ENCODE results near the gene LINC00305. TPM values are rescaled to one million over a fixed set of nuclear protein-coding genes. Genes with fewer than 3 reads are reported as not detected.

LINC00305 gene
- total and polyA plus RNA-seq, 4 donors, result 2.9 TPM; not detected in 3

GRCh38 chr18:64119916-64120315, 29.0 kb downstream of the LINC00305 start:
- no peaks in the 10 kb centered on the region for H3K4me1 ChIP-seq (ENCODE audit: control insufficient read depth, insufficient read depth, low read length)
- H3K36me3 ChIP-seq (ENCODE audit: control insufficient read depth, insufficient read depth, low read length), result no peaks in the 10 kb centered on the region
- WGBS (ENCODE audit: insufficient coverage), result no CpG with 5 or more reads among the region's 1 CpG
- no peaks in the 10 kb centered on the region for H3K27me3 ChIP-seq (ENCODE audit: control insufficient read depth, insufficient read depth, low read length)
- H3K9me3 ChIP-seq (ENCODE audit: control insufficient read depth, insufficient read depth, low read length), result peaks cover 1% of the 10 kb centered on the region
- DNase-seq (ENCODE audit: low read depth in 4 of 6, low spot score in 6 of 6), result no peak
- H3K27ac ChIP-seq (ENCODE audit: low read depth, low read length), result no peak overlapping the region
- H3K4me3 ChIP-seq (ENCODE audit: low read depth, low read length), result no peak overlapping the region

- H3K36me3 ChIP-seq (ENCODE audit: control insufficient read depth, insufficient read depth, low read length), result no peaks in the 10 kb centered on the region
- no peak overlapping the region for H3K4me3 ChIP-seq (ENCODE audit: low read depth, low read length)
- H3K27me3 ChIP-seq (ENCODE audit: control insufficient read depth, insufficient read depth, low read length), result no peaks in the 10 kb centered on the region
- no peak overlapping the region for H3K27ac ChIP-seq (ENCODE audit: low read depth, low read length)
- H3K4me1 ChIP-seq (ENCODE audit: control insufficient read depth, insufficient read depth, low read length), result no peaks in the 10 kb centered on the region
- peaks cover 1% of the 10 kb centered on the region for H3K9me3 ChIP-seq (ENCODE audit: control insufficient read depth, insufficient read depth, low read length)
- no peak for DNase-seq (ENCODE audit: low read depth in 4 of 6, low spot score in 6 of 6)
- no CpG with 5 or more reads among the region's 3 CpGs for WGBS (ENCODE audit: insufficient coverage)
These were observed 30.5 kb downstream of the LINC00305 start for GRCh38 chr18:64118406-64118805.

- Histone ChIP-seq H3K4me3 (ENCODE audit: low read depth, low read length) (no peak overlapping the region), H3K4me1 (ENCODE audit: control insufficient read depth, insufficient read depth, low read length) (no peaks in the 10 kb centered on the region), H3K9me3 (ENCODE audit: control insufficient read depth, insufficient read depth, low read length) (peaks cover 1% of the 10 kb centered on the region), H3K36me3 (ENCODE audit: control insufficient read depth, insufficient read depth, low read length) (no peaks in the 10 kb centered on the region), H3K27ac (ENCODE audit: low read depth, low read length) (no peak overlapping the region), H3K27me3 (ENCODE audit: control insufficient read depth, insufficient read depth, low read length) (no peaks in the 10 kb centered on the region)
- DNase-seq (ENCODE audit: low read depth in 4 of 6, low spot score in 6 of 6), result peak in 1 of 6 donors; percentile 64
- WGBS (ENCODE audit: insufficient coverage), result 18% methylated on average over 2 of the region's 5 CpGs
These were observed 32.2 kb downstream of the LINC00305 start for GRCh38 chr18:64116571-64117175.

GRCh38 chr18:64115881-64116280, 33.0 kb downstream of the LINC00305 start:
- Histone ChIP-seq H3K27me3 (ENCODE audit: control insufficient read depth, insufficient read depth, low read length) (no peaks in the 10 kb centered on the region), H3K9me3 (ENCODE audit: control insufficient read depth, insufficient read depth, low read length) (peaks cover 1% of the 10 kb centered on the region), H3K27ac (ENCODE audit: low read depth, low read length) (no peak overlapping the region), H3K36me3 (ENCODE audit: control insufficient read depth, insufficient read depth, low read length) (no peaks in the 10 kb centered on the region), H3K4me3 (ENCODE audit: low read depth, low read length) (no peak overlapping the region), H3K4me1 (ENCODE audit: control insufficient read depth, insufficient read depth, low read length) (no peaks in the 10 kb centered on the region)
- no peak for DNase-seq (ENCODE audit: low read depth in 4 of 6, low spot score in 6 of 6)
- WGBS (ENCODE audit: insufficient coverage), result 90% methylated on average over 2 of the region's 3 CpGs

- no peaks in the 10 kb centered on the region for H3K36me3 ChIP-seq (ENCODE audit: control insufficient read depth, insufficient read depth, low read length)
- H3K27me3 ChIP-seq (ENCODE audit: control insufficient read depth, insufficient read depth, low read length), result no peaks in the 10 kb centered on the region
- WGBS (ENCODE audit: insufficient coverage), result no CpG with 5 or more reads among the region's 9 CpGs
- no peak overlapping the region for H3K27ac ChIP-seq (ENCODE audit: low read depth, low read length)
- DNase-seq (ENCODE audit: low read depth in 4 of 6, low spot score in 6 of 6), result peak in 1 of 6 donors; percentile 58
- H3K4me3 ChIP-seq (ENCODE audit: low read depth, low read length), result no peak overlapping the region
- H3K4me1 ChIP-seq (ENCODE audit: control insufficient read depth, insufficient read depth, low read length), result no peaks in the 10 kb centered on the region
- H3K9me3 ChIP-seq (ENCODE audit: control insufficient read depth, insufficient read depth, low read length), result peaks cover 1% of the 10 kb centered on the region
These were observed 36.9 kb downstream of the LINC00305 start for GRCh38 chr18:64111950-64112349.

GRCh38 chr18:64110692-64111480, 38.0 kb downstream of the LINC00305 start:
- H3K27ac ChIP-seq (ENCODE audit: low read depth, low read length), result no peak overlapping the region

GRCh38 chr18:64103986-64104385, 44.9 kb downstream of the LINC00305 start:
- Histone ChIP-seq H3K4me3 (ENCODE audit: low read depth, low read length) (no peak overlapping the region), H3K36me3 (ENCODE audit: control insufficient read depth, insufficient read depth, low read length) (no peaks in the 10 kb centered on the region), H3K27me3 (ENCODE audit: control insufficient read depth, insufficient read depth, low read length) (no peaks in the 10 kb centered on the region), H3K4me1 (ENCODE audit: control insufficient read depth, insufficient read depth, low read length) (no peaks in the 10 kb centered on the region), H3K27ac (ENCODE audit: low read depth, low read length) (no peak overlapping the region), H3K9me3 (ENCODE audit: control insufficient read depth, insufficient read depth, low read length) (no peaks in the 10 kb centered on the region)
- 100% methylated on average over 1 of the region's 4 CpGs for WGBS (ENCODE audit: insufficient coverage)
- no peak for DNase-seq (ENCODE audit: low read depth in 4 of 6, low spot score in 6 of 6)

More at GRCh38 chr18:64110692-64111480, 38.0 kb downstream of the LINC00305 start:
- Histone ChIP-seq H3K4me3 (ENCODE audit: low read depth, low read length) (no peak overlapping the region), H3K9me3 (ENCODE audit: control insufficient read depth, insufficient read depth, low read length) (peaks cover 1% of the 10 kb centered on the region), H3K27me3 (ENCODE audit: control insufficient read depth, insufficient read depth, low read length) (no peaks in the 10 kb centered on the region), H3K36me3 (ENCODE audit: control insufficient read depth, insufficient read depth, low read length) (no peaks in the 10 kb centered on the region), H3K4me1 (ENCODE audit: control insufficient read depth, insufficient read depth, low read length) (no peaks in the 10 kb centered on the region)
- WGBS (ENCODE audit: insufficient coverage), result 54% methylated on average over 5 of the region's 7 CpGs
- peak in 1 of 6 donors; percentile 75 for DNase-seq (ENCODE audit: low read depth in 4 of 6, low spot score in 6 of 6)

- Histone ChIP-seq H3K36me3 (ENCODE audit: control insufficient read depth, insufficient read depth, low read length) (no peaks in the 10 kb centered on the region), H3K4me1 (ENCODE audit: control insufficient read depth, insufficient read depth, low read length) (no peaks in the 10 kb centered on the region), H3K9me3 (ENCODE audit: control insufficient read depth, insufficient read depth, low read length) (no peaks in the 10 kb centered on the region), H3K27me3 (ENCODE audit: control insufficient read depth, insufficient read depth, low read length) (no peaks in the 10 kb centered on the region), H3K4me3 (ENCODE audit: low read depth, low read length) (no peak overlapping the region), H3K27ac (ENCODE audit: low read depth, low read length) (no peak overlapping the region)
- DNase-seq (ENCODE audit: low read depth in 4 of 6, low spot score in 6 of 6), result no peak
- WGBS (ENCODE audit: insufficient coverage), result 87% methylated on average over 4 of the region's 6 CpGs
These were observed 48.6 kb downstream of the LINC00305 start for GRCh38 chr18:64100116-64100922.

GRCh38 chr18:64099244-64099643, 49.6 kb downstream of the LINC00305 start:
- 91% methylated on average over 2 of the region's 3 CpGs for WGBS (ENCODE audit: insufficient coverage)
- Histone ChIP-seq H3K4me1 (ENCODE audit: control insufficient read depth, insufficient read depth, low read length) (no peaks in the 10 kb centered on the region), H3K9me3 (ENCODE audit: control insufficient read depth, insufficient read depth, low read length) (no peaks in the 10 kb centered on the region), H3K4me3 (ENCODE audit: low read depth, low read length) (no peak overlapping the region), H3K27me3 (ENCODE audit: control insufficient read depth, insufficient read depth, low read length) (no peaks in the 10 kb centered on the region), H3K27ac (ENCODE audit: low read depth, low read length) (no peak overlapping the region), H3K36me3 (ENCODE audit: control insufficient read depth, insufficient read depth, low read length) (no peaks in the 10 kb centered on the region)
- no peak for DNase-seq (ENCODE audit: low read depth in 4 of 6, low spot score in 6 of 6)

All from spinal cord (tissue), 10 donors.